Fibroblast of skin of left quadriceps (primary cell): Measurements from ENCODE around the gene DUSP12.
"Not testable (repeated sequence)": the region's sequence is repeated elsewhere in the genome, so short reads cannot be mapped to it uniquely, and the experiment has no call there.

Source experiments
- DNase-seq, 2 experiments: peaks; one replicate each; pipeline ENCODE4 v3.0.0-alpha.2; 2013; ENCODE audit warnings: low read depth in 2 of 2

Gene DUSP12, protein sequence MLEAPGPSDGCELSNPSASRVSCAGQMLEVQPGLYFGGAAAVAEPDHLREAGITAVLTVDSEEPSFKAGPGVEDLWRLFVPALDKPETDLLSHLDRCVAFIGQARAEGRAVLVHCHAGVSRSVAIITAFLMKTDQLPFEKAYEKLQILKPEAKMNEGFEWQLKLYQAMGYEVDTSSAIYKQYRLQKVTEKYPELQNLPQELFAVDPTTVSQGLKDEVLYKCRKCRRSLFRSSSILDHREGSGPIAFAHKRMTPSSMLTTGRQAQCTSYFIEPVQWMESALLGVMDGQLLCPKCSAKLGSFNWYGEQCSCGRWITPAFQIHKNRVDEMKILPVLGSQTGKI

DNA sequence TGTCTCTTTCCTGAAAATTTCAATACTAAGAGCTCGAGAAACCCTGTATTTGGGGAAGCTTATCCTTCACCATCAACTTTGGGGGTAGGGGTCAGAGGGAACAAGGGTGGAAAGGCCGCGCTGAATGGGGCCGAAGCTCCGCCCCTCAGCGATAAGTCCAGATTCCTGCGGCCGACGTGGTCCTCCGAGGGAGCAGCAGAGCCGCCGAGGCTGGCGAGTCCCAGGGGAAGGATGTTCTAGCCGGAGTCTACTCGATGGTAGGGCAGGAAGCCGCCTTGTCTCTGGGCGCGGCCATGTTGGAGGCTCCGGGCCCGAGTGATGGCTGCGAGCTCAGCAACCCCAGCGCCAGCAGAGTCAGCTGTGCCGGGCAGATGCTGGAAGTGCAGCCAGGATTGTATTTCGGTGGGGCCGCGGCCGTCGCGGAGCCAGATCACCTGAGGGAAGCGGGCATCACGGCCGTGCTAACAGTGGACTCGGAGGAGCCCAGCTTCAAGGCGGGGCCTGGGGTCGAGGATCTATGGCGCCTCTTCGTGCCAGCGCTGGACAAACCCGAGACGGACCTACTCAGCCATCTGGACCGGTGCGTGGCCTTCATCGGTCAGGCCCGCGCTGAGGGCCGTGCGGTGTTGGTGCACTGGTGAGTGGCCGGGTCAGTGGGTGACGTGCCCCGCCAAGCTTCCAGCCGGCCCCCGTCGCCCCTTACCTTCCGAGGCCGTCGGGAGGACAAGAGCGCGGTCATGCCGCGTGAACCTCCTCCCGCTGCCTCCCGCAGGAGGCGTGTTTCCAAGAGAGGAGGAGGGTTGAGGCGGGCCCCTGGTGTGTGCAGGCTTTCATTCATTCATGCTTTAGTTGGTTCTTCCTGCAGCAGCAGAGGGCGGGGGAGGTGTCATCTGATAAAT is at the start of gene DUSP12:
Gene DUSP12, plus strand, starts transcription at position 278 of the 899 bp plus-strand sequence. Its CDS starts 16 bp downstream, at position 294.
- DNase-seq = peak; percentile 87 to 89

DNA sequence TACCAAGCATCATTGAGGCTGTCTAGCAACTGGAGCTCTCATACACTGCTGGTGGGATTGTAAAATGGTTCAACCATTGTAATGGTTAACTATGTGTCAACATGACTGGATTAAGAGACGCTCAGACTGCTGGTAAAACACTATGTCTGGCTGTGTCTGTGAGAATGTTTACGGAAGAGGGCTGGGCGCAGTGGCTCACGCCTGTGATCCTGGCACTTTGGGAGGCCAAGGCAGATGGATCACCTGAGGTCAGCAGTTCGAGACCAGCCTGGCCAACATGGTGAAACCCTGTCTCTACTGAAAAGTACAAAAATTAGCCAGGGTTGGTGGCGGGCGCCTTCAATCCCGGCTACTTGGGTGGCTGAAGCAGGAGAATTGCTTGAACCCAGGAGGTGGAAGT is 47.3 kb upstream of the DUSP12 start:
- no peak for DNase-seq

DNA sequence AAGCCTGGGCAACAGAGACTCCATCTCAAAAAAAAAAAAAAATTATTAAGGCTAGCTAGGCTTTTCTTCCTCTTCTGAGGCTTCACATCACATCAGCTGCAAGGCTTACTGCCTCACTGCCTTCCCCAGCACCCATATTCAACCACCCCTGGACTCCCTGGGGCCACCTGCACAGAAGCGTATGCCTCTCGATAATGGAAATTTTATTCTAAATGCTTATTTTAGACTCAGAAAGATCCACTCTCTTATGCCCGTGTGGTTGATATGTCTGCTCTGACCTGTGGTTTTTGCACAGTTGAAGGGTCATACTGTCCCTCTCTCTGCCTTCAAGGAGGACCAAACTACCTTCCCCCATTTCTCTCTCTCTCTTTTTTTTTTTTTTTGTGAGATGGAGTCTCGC is 44.0 kb upstream of the DUSP12 start:
- no peak for DNase-seq

DNA sequence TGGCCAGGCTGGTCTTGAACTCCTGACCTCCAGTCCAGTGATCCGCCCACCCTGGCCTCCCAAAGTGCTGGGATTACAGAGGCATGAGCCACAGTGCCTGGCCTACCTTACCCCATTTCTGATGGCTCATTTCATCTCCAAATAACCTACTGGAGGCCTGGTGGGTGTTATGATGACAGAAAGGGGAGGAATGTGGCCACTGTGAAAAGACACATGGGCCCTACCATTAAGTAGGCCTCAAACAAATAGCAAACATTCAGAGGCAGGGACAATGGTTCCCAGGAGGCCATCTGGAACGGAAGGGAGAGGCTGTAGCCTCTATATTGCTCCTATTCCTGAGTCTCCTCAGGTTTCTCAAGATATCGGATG is 43.5 kb upstream of the DUSP12 start:
- no peak for DNase-seq

DNA sequence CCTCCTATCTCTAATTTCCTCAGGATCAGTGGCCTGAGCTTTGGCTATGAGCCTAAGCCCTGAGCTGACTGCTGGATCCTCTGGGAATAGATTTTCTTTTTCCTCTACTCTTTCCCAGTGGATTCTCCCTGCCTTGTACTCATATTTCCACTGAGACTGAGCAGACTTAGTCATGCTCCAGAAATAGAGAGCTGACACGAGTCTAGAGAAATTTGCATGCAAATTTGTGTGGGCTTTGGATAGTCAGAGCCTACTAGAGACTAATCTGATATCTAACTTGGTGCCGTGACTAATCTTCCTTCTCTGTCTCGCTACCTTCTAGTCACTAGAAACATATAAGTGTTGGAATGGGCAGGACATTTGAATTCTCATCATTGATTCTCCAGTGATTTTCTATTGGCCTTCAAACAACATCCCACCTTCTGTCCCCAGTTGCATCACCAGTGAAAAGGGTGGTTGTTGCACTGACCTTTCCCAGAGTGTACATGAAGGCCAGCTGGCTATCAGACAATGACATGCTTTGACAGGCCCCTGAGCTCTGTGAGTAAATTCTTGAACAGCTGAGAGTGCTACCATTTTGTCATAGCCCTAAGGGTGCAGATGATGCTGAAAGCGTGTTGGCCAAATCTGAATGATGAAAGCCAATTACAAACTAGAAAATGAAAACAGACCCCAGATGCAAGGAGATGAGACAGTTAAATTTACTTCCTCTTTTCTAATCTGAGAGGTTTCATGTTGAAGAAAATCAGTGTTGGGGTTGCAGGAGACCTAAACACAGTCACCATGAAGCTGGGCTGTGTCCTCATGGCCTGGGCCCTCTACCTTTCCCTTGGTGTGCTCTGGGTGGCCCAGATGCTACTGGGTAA is 42.9 kb upstream of the DUSP12 start, which contains the start of gene FCRLA:
Gene FCRLA, plus strand, starts transcription at position 748 of the 866 bp plus-strand sequence. Its CDS starts 36 bp downstream, at position 784.
- DNase-seq = peak; percentile 90 to 92

DNA sequence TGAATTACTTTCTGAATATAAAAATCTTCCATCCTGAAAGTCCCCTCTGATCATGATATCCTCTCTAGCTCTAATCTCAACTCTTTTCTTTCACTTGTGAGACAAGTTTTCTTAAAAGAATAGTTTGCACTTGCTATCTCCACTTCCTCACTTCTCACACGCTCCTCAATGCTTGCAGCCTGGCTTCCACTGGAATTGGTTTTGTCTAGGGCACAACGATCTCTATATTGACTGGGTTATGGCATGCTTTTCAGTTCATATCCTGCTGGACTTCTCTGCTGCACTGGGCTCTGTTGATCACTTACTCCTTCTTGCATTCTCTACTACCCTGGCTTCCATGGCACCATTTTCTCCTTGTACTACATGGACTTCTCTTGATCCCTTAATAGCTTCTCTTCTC is 42.1 kb upstream of the DUSP12 start:
- no peak for DNase-seq

DNA sequence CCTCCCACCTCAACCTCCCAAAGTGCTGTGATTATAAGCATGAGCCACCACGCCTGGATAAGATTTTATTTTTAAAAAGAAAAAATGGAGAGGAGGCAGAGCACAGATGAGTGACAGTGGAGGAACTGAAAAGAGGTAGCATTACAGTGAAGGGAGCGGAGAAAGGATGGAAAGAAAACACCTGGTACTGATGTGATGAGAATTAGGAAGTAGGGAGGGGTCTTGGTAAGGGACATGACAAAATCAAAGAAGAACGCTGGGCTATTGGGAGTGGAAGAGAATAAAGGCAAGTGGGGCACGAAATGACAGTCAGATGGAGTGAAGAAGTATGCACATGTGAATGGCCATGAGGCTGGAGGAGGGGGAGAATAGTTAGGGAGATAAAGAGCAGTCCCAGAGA is 40.2 kb upstream of the DUSP12 start:
- no peak for DNase-seq

DNA sequence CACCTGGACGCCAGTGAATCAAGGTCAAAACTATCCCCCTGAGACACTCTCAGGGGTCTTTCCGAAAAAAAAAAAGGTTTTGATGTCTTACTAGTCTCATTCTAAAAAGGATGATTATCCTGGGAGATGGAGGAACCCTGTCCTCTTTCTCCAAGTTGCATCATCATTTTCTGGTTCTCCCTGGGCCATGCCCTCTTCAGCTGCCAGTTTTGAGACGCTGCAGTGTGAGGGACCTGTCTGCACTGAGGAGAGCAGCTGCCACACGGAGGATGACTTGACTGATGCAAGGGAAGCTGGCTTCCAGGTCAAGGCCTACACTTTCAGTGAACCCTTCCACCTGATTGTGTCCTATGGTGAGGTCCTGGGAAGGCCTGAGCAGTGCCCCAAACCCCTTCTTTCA is 39.0 kb upstream of the DUSP12 start:
- DNase-seq = no peak

DNA sequence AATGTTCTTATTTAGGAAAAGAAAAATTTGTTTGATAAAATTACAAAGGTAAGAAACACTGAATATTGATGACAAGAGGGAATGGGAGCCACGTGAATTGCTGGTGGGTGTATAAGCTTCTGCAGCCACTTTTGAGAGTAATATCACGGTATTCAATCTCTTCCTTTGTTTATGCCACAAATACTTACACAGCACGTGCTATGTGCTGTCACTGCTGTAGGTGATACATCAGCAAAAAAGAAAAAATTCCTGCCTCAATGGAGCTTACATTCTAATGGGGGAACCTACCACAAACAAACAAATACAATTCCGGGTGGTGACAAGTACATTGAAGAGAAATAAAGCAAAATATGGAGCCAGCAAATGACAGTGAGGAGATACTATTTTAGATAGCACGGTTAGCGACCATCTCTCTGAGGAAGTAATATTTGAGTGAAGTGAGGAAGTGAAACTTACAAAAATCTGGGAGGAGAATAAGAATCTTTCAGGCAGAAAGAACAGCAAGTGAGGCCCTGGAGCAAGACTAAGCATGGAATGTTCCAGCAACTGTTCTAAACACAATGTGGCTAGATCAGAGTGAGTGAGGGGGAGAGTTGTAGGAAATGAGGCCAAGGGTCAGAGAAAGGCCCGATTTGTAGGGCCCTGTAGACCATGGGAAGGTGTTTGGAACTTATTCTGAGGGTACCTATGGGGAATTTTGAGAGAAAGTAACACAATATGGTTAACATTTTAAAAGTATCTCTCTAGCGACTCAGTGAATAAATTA is 30.8 kb upstream of the DUSP12 start:
- DNase-seq = no peak

DNA sequence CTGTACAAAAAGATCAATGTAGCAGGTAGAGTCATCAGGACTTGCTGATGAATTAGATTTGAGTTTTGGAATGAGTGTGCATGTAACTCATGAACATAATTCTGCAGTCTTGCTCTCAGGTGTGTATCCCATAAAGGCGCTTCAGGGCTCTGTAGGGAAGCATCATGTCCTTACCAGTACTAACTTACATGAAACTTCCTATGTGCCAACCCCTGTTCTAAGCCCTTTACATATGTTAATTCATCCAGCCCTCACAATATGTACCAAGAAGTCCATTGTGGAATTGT is 30.3 kb upstream of the DUSP12 start:
- DNase-seq = no peak

DNA sequence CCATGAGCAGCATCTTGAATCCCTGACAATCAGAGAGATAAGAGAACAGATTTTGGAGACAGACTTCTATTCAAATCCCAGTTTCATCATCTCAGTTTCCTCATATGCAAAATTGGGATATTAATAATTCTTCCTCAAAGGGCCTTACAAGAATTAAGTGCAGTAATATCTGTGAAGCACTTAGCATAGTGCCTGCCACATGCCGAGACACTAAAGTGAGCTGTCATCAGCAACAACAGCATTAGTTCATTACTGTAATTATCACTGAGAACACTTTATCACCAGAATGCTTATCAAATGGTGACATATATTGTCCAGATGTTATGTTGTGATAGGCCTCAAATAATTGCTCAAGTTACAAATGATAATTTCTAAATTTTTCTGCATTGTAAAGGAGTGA is 29.2 kb upstream of the DUSP12 start:
- DNase-seq = no peak

DNA sequence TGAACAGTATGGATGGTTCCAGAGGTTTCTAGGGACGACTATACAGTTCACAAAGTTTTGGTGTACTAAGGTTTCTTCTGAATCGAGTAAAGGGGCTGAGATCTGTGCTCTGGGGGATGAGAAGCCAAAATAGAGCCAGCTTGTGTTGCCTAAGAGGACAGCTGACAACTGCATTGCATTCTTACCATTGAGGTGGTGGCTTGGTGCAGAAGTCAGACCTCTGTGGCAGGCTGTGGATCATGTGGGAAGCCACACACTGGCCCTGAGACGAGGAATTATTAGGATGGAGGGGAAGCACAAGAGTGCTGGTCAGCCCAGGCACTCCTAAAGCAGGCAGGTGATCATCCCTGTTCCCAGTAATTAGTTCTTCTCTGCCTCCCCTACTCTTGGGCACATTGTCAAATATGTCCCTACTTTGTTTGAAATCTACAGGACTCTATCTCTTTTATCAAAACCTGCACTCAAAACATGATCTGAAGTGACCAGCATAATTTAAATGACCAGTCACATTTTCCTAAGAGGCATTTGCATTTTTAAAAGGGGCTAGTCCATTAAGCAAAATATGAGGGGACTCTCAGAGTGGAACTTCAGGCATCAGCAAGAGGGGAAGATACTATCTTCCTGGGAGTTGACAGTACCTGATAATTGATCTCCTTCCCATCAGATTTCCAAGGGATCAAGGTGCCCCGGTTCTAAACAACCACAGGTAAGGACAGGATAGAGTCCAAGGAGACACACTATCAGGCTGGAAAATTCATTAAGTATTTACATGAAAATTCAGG is 28.4 kb upstream of the DUSP12 start, which contains the start of gene FCRLB:
Gene FCRLB, plus strand, starts transcription at position 589 of the 782 bp plus-strand sequence. CDS start 1,129 bp downstream, outside the sequence.
- no peak for DNase-seq

DNA sequence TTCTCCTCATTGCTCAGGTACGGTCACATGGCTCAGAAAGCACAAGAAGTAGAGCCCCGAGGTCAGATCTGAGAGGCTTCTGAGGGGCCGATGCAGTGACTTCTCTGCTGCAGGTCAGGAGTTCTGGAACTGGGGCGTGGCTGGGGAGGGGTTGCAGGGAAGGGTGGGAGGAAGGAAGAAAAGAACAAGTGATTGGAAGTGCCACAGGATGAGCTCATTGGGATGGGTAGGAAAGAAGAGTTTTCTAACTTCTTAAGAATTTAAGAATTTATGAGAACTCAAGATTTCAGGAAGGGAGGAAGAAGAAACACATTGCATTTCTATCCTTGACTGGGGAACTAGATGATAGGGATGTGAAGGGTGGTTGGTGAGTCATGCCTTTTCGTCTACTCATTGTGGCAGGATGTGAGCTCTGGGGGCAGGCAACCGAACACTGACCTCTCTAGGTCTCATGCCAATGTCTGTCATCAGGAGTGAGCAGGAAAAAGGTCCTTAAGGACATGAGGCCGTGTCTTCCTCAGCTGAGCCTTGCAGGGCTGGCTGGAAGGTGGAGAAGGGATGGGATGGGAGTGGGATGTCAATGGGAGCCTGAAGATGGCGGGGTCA is 27.7 kb upstream of the DUSP12 start:
- DNase-seq = peak in 1 of 2 experiments; percentile 63

DNA sequence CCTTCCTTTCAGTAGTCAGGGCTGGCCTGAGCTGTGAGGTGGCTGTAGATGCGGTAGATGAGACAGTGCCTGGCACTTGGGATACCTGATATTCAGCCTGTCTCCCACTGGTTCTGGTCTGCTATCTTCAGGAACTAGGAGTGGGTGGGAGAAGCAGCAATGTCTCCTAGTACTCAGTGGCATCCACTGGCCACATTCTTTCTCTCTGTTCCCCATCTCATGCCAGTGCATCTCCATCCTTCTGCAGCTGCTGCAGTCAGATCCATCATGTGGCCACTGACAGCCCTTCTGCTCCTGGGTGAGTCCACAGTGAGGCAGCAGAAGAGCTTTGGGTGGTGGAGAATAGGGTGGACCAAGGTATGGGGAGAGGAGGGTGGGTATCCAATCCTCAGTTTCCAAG is 27.2 kb upstream of the DUSP12 start:
- no peak for DNase-seq

DNA sequence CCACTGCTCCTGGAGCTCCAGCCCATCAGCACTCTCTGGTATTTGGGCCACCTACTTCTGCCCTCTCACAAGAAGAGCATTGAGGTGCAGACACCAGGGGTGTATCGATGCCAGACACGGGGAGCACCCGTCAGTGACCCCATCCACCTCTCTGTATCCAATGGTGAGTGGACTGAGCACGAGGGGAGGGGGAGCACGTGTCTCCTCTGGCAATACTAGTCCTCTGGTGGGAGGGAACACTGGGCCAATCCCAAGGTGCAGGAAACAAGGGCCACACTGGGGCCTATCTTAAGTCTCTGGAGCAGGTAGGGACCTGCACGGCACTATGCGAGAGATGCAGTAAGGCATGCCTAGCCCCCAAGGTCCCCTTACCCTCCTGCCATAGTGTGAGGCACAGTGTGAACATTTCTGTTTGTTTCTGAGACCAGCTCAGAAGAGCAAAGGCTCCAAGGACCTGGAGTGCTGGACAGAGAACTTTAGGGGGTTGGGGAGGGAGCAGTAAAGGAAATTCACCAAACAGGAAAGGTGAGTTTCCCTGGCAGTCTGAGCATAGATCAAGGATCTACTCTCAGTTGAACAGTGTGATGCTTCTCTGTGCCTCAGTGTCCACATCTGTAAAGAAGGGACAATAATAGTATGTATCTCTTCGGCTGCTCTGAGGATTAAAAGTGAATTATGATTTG is 26.0 kb upstream of the DUSP12 start:
- no peak for DNase-seq

DNA sequence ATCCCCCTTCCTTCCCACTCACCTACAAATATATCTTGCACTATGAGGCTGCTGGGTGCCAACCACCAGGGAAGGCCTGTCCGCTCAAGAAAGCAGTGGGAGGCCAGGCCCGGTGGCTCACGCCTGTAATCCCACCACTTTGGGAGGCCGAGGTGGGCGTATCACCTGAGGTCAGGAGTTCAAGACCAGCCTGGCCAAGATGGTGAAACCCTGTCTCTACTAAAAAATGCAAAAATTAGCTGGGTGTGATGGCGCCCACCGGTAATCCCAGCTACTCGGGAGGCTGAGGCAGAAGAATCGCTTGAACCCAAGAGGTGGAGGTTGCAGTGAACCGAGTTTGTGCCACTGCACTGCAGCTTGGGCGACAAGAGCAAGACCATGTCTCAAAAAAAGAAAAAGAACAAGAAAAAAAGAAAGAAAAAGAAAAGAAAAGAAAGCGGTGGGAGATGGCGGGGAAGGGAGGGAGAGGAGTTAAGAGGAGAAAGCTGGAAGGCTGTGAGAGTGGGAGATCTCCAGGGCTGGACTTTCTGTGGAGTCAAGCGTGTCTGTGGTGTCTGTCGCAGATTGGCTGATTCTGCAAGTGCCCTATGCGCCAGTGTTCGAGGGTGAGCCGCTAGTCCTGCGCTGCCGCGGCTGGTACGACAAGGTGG is 24.2 kb upstream of the DUSP12 start:
- DNase-seq = not testable (repeated sequence)

DNA sequence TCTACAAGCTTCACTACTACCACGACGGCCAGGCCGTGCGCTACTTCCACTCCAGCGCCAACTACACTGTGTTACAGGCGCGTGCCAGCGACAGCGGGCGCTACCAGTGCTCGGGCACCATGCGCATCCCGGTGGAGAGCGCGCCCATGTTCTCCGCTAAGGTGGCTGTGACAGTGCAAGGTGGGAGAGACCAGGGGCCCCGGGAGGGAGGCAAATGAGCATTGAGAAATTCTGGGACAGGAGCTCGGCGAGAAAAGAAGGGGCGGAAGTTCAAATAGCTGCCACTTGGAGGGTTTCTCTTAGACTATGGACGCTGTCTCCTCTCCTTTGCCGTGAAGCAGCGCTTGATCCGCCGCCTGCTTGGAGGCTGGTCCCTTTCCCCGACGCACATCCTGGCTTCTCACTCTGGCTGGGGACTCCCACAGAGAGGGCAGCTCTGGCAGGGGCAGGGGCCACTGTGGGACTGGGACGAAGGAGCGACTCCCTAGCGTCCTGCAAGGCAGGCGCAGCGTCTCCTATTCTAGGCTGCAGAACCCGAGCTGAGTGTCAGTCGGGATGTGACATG is 23.6 kb upstream of the DUSP12 start:
- DNase-seq = no peak

DNA sequence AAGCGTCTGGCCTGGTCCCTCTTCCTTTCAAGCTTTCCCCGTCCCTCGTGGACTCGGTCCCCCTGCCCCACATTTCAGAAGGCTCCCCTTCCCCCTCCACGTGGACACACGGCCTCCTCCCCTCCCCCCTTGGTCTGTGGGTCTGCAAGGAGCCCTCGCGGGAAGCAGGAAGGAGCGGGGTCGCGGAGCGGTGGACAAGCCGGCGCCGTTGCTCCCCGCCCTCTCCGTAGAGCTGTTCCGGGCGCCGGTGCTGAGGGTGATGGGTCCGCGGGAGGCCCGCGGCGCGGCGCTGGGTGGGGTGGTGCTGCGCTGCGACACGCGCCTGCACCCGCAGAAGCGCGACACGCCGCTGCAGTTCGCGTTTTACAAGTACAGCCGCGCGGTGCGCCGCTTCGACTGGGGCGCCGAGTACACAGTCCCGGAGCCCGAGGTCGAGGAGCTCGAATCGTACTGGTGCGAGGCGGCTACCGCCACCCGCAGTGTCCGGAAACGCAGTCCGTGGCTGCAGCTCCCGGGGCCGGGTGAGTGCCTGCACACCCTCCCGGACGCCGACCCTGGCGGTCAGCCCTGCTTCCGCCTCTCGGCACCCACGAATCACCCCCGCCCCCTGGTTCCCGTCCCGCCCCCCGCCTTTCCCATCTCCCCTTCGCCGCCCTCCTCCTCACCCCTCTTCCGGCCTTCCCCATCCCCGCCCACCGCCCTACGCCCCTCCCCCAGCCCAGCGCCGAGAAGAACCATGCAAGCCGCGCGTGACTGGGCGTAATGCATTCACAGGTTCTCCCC is 22.9 kb upstream of the DUSP12 start:
- DNase-seq = peak in 1 of 2 experiments; percentile 68
